HG03558 (cell line): ENCODE measurements around the gene ANAPC5.
"Not testable (repeated sequence)": the region's sequence is repeated elsewhere in the genome, so short reads cannot be mapped to it uniquely, and the experiment has no call there.

ENCODE experiments used
- ATAC-seq: cut with Tn5 transposase; IDR thresholded peaks from one replicate; pipeline ENCODE4 v1.9.1; 2021; ENCODE audit warnings: moderate number of reproducible peaks; ENCODE audit not compliant: unreplicated experiment; ENCODE audit errors: extremely low read depth

The ANAPC5 gene

GRCh38 chr12:121288158-121288845 is 63.9 kb downstream of the ANAPC5 start:
- ATAC-seq = no peak

DNA sequence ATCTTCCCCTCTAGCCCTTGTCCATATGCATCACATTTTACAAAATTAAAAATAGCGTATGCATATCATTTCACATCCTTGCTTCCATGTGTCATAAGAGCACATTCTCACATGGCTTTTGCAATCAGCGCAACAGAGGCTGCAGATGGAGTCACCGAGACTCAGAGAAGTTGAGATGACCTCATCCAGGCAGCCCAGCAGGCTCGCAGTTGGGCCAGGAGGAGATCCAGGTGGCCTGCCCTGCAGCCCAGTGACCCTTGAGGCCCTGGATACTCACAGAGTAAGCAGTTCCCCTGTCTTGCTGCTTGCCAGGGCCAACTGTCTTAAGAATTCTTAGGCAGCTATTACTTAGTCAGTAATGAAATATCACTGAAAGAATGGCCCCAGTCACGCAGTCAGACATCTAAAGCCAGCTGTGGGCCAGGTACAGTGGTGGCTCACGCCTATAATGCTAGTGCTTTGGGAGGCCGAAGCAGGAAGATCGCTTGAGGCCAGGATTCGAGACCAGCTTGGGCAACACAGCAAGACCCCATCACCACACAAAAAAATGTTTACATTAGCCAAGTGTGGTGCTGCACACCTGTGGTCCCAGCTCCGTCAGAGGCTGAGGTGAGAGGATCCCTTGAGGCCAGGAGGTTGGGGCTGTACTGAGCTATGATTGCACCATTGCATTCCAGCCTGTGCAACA is 64.8 kb downstream of the ANAPC5 start:
- ATAC-seq = no peak

- ATAC-seq = no peak
Measured at GRCh38 chr12:121285856-121286255, 66.4 kb downstream of the ANAPC5 start.

GRCh38 chr12:121284551-121285390 is 67.4 kb downstream of the ANAPC5 start:
- ATAC-seq = no peak

DNA sequence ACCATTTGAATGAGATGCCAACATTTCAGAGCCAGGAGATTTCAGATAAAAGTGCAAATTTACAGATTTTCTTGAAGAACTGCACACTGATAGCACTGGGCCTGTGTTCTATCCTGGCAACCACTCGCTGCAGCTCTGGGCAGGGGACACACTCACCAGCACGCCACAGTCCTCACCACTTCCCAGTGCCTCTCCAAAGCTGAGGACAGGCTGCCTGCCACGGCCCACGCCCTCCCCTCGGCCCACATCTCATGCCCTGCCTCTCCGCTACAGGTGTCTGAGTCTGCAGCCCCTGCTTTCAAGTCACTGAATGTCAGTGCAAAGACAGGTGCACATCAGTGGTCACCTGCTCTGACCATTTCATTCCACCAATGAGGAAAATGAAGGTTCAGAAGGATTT is 68.4 kb downstream of the ANAPC5 start:
- no peak for ATAC-seq

DNA sequence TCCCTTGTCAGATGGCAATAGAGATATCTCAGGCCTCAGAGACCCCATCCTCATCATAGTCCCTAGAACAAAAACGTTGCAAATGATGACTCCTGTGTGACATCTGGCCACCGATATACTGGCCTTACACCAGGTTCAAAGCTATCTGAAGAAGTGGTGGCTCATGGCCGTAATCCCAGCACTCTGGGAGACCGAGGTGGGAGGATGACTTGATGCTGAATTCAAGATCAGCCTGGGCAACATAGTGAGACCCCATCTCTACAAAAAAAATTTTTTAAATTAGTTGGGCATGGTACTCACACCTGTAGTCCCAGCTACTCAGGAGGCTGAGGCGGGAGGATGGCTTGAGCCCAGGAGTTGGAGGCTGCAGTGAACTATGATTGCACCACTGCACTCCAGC is 68.8 kb downstream of the ANAPC5 start:
- ATAC-seq = no peak

- ATAC-seq = not testable (repeated sequence)
Measured at GRCh38 chr12:121282910-121283309, 69.3 kb downstream of the ANAPC5 start.

GRCh38 chr12:121282072-121282742 is 70.0 kb downstream of the ANAPC5 start:
- ATAC-seq = no peak

DNA sequence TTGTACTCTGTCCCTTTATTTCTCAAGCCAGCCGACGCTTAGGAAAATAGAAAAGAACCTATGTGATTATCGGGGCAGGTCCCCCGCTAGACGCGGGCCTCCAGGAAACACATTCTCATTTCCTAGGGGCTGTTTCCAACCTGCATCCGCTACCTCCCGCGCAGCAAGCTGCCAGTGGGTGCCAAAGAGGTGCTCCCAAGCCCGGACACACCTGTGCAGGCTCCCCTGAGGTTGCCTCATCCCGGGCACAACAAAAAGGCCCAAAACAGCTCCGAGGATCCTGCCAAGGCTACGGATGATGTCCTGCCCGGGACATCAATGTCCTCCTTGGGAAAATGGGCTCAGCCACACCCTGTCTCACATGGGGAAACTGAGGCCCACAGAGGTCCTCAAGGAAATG is 71.1 kb downstream of the ANAPC5 start:
- not testable (repeated sequence) for ATAC-seq

DNA sequence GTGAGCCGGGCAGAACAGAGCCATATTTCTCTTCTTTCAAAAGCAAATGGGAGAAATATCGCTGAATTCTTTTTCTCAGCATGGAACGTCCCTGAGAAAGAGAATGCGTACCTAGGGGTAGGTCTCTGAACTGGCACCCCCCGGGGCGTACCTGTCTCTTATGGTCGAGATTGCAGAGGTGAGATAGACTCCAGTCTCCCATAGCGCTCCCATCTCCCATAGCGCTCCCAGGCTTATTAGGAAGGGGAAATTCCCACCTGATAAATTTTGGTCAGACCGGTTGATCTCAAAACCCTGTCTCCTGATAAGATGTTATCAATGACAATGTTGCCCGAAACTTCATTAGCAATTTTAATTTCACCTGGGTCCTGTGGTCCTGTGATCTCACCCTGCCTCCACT is 71.7 kb downstream of the ANAPC5 start:
- not testable (repeated sequence) for ATAC-seq

DNA sequence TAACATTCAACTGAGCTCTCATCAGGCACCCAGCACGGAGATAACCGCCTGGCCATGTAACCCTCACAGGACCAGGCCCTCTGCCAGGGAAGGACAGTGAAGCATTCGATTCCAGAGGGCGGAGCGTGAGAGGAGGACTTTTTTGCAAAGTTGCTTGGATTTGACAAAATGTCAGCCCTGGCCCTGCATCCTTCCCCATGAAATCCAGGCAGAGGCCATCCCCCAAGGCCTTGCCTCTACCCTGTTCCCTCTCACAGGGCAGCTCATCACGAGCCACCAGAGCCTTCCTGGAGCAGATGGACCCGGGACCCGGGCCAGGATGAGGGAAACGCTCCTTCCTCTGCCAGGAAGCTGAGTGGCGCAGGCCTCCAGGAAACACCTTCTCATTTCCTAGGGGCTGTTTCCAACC is 72.7 kb downstream of the ANAPC5 start:
- no peak for ATAC-seq

GRCh38 chr12:121279071-121279375 is 73.2 kb downstream of the ANAPC5 start:
- no peak for ATAC-seq

DNA sequence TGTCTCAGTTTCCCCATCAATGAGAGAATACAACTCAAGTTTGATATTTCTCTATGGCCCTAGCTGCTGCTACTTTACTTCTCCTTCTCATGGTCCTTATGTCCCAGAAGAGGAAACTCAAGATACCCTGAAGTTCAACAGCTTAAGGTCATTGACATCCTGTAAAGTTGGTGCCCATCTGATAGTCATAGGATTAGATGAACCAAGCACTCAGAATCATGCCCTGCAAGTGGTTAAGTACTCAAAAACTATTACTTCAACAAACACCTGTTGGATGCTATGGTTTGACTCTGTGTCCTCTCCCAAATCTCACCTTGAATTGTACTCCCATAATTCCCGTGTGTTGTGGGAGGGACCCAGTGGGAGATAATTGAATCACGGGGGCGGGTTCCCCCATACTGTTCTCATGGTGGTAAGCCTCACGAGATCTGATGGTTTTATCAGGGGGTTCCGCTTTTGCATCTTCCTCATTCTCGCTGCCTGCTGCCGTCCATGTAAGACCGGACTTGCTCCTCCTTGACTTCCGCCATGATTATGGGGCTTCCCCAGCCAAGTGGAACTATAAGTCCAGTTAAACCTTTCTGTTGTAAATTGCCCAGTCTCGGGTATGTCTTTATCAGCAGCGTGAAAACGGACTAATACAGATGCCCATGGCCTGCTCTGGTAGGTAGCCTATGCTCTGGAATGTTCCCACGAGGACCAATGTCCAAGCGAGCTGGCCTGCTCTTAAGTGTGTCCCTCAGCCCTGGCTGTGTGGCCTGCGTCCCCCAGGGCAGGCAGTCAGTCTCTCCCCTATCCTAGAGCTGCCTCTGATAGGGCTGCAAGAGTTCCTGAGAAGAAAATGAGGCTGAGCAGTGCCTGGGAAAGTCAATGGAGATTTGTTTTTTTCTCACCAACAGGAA is 73.8 kb downstream of the ANAPC5 start:
- ATAC-seq = no peak

- no peak for ATAC-seq
Measured at GRCh38 chr12:121277374-121277759, 74.8 kb downstream of the ANAPC5 start.

GRCh38 chr12:121274036-121274763 is 78.0 kb downstream of the ANAPC5 start:
- ATAC-seq = no peak

DNA sequence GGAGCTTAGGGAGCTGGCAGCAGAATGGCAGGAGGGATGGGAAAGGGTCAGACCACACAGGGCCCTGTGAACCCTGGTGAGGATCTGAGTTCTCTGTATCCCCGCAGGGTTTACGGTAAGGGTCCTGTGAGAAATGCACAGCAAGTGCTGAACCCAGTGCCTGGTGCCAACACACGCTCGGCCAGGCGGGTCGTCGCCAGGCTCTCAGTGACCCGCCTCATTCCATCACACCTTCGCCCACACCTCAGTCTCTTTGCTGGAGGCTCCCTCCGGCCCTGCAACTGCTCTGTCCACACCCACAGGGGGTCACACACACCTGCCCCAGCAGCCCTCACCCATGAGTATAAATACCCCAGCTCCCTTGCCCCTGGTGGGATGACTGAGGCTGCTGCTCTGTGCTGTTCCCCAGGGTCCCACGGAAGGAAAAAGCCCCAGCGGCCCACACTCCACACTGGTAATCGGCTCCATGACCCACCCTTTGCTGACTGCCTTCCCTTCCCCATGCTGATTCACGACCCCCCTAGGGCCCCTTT is 78.8 kb downstream of the ANAPC5 start:
- ATAC-seq = no peak

DNA sequence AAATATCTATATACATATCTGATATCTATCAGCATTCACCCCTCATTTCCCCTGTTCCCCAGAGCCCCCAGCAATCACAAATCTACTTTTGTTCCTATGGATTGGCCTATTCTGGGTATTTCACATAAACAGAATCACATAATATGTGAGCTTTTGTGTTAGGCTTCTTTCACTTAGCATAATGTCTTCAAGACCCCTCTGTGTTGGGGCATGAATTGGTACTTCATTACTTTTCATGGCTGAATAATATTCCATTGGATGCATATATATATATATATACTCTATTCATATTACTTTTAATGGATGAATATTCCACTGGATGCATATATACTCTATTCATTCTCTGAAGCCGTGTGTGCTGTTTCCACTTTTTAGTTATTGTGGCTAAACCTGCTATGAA is 84.4 kb downstream of the ANAPC5 start:
- no peak for ATAC-seq

DNA sequence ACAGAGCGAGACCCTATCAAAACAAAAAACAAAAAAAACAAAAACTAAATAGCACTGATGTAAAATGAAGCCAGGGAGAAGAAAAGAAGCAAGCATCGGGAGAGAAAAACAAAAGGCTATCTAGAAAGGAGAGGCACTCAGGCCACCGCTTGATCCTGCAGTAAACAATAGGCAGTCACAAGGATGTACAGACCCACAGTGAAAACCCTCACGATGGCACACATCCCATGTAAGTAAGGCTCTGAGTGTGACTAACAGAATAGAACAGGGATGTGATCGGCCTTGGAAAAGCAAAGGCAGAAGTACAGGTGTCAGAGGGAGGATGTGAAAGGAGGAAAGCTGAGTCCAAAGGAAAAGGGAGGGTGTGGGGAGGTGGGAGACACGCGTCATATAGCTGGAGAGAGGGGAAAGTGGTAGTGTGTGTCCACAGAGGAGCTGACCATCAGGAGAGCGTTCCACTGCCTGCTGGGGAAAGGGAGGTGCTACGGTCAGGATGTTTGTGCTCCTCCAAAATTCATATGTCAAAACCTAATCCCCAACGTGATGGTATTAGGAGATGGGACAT is 87.2 kb downstream of the ANAPC5 start:
- no peak for ATAC-seq

DNA sequence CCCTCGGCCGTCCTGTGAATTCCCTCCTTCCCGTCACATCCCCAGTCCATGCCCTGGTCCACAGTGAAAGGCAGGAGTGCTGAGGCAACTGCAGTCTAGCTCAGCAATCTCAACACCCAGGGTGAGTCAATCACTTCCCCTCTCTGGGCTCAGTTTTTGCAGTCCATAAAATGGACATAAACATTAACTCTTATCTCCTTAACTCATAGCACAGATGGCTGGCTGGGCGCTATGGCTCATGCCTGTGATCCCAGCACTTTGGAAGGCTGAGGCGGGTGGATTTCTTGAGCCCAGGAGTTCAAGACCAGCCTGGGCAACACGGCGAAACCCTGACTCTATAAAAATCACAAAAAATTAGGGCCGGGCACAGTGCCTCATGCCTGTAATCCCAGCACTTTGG is 88.1 kb downstream of the ANAPC5 start:
- ATAC-seq = no peak
